NCI-H526 treated with DMSO at 0.1 percent for 48 hours (cell line): ENCODE results near the gene GCC1.
"Not testable (repeated sequence)": the region's sequence is repeated elsewhere in the genome, so short reads cannot be mapped to it uniquely, and the experiment has no call there.

Experiments
- DNase-seq: peaks from one replicate; lab custom pipeline; 2025; lab: John Stamatoyannopoulos, UW

GCC1 gene

GRCh38 chr7:127589896-127590295 is 4.5 kb upstream of the GCC1 start:
- DNase-seq, result no peak

- DNase-seq, result peak; percentile 53
These were observed 3.5 kb upstream of the GCC1 start for GRCh38 chr7:127588697-127589482.

- DNase-seq, result peak; percentile 64
These were observed 2.8 kb upstream of the GCC1 start, which contains the start of gene ARF5 for GRCh38 chr7:127588019-127588696. ARF5 (plus strand) TSS chr7:127588411; CDS start chr7:127588499, 88 bp downstream.

- no peak for DNase-seq
These were observed 2.2 kb upstream of the GCC1 start for GRCh38 chr7:127587663-127588018.

- DNase-seq, result no peak
These were observed 950 bp upstream of the GCC1 start for GRCh38 chr7:127586346-127586745.

GRCh38 chr7:127584648-127585043 is 750 bp downstream of the GCC1 start:
- DNase-seq, result no peak

- DNase-seq, result no peak
These were observed 3.0 kb downstream of the GCC1 start for GRCh38 chr7:127582361-127582760.

GRCh38 chr7:127581716-127582115 is 3.7 kb downstream of the GCC1 start:
- DNase-seq, result no peak

GRCh38 chr7:127580612-127581011 is 4.8 kb downstream of the GCC1 start:
- no peak for DNase-seq

GRCh38 chr7:127578711-127579275 is 6.6 kb downstream of the GCC1 start:
- no peak for DNase-seq

GRCh38 chr7:127578036-127578684 is 7.2 kb downstream of the GCC1 start:
- DNase-seq, result no peak

GRCh38 chr7:127571741-127572505 is 13.5 kb downstream of the GCC1 start:
- no peak for DNase-seq

- not testable (repeated sequence) for DNase-seq
These were observed 17.4 kb downstream of the GCC1 start for GRCh38 chr7:127568034-127568433.

GRCh38 chr7:127566242-127566641 is 19.2 kb downstream of the GCC1 start:
- DNase-seq, result no peak

- no peak for DNase-seq
These were observed 27.6 kb downstream of the GCC1 start for GRCh38 chr7:127557803-127558202.

- DNase-seq, result no peak
These were observed 29.0 kb downstream of the GCC1 start for GRCh38 chr7:127556404-127556803.

- no peak for DNase-seq
These were observed 33.5 kb downstream of the GCC1 start for GRCh38 chr7:127551941-127552340.

GRCh38 chr7:127550247-127550646 is 35.1 kb downstream of the GCC1 start:
- DNase-seq, result no peak

- DNase-seq, result no peak
These were observed 39.1 kb downstream of the GCC1 start for GRCh38 chr7:127546313-127546712.

- DNase-seq, result no peak
These were observed 43.8 kb downstream of the GCC1 start for GRCh38 chr7:127541548-127541947.

GRCh38 chr7:127540461-127540860 is 44.9 kb downstream of the GCC1 start:
- not testable (repeated sequence) for DNase-seq

- no peak for DNase-seq
These were observed 46.3 kb downstream of the GCC1 start for GRCh38 chr7:127539116-127539515.
